HCT116 (cell line): ENCODE data around the gene KDM7A. TPM values are rescaled to one million over a fixed set of nuclear protein-coding genes. Genes with fewer than 3 reads are reported as not detected.
"Not testable (repeated sequence)": the region's sequence is repeated elsewhere in the genome, so short reads cannot be mapped to it uniquely, and the experiment has no call there.

Experiments
- ATAC-seq: fragments of 200-7000 bp; cut with Tn5 transposase; 2 replicates; pipeline ENCODE4 v1.9.1; 2020; ENCODE audit warnings: mild to moderate bottlenecking, moderate library complexity
- BruUV-seq: library from RNA; stranded (reverse); fragments of 400-500 nt; replicated peaks from 2 replicates; lab custom pipeline; 2021; lab: Mats Ljungman, UMichigan
- CTCF ChIA-PET: fragments of 300-600 bp; sonication (Branson Sonifier 250); formaldehyde crosslinking; loops from one replicate; lab custom pipeline; 2021; ENCODE audit warnings: antibody characterized with exemption; lab: Charles Lee
- POLR2A ChIA-PET: fragments of 300-600, 350-600 bp; sonication (Branson Sonifier 250); formaldehyde crosslinking; loops from one replicate; lab custom pipeline; 2021; ENCODE audit warnings: antibody characterized with exemption; lab: Charles Lee
- RAD21 ChIA-PET, 2 experiments: fragments of 300-600 bp; sonication (Branson Sonifier 250); formaldehyde crosslinking; loops; one replicate each; lab custom pipeline; 2023; ENCODE audit warnings: low total read pairs in 2 of 2; ENCODE audit not compliant: uncharacterized antibody in 2 of 2, unreplicated experiment in 2 of 2, low non-redundant PET in 1 of 2; lab: Charles Lee
- DNase-seq: peaks from one replicate; pipeline ENCODE4 v3.0.0-alpha.2; 2010; ENCODE audit warnings: low read depth, low spot score
- H2AFZ ChIP-seq: fragments of 200-600 bp; shearing (Covaris generic), sonication (generic); 2 replicates; pipeline ENCODE4 v1.6.1; 2017; ENCODE audit warnings: low read depth, mixed run types, mixed read lengths, antibody characterized with exemption, low read length; ENCODE audit not compliant: poor library complexity, severe bottlenecking
- H3K27ac ChIP-seq: 2 replicates; pipeline ENCODE4 v1.5.1; 2012; ENCODE audit warnings: low read depth, low read length
- H3K27me3 ChIP-seq: fragments of 200-600 bp; sonication (generic); 2 replicates; pipeline ENCODE4 v1.6.1; 2016; ENCODE audit warnings: mixed run types, low read length, mixed read lengths; ENCODE audit not compliant: insufficient read depth
- H3K36me3 ChIP-seq, 2 experiments: fragments of 200-500 bp in 1 of 2; fragments of 200-600 bp in 1 of 2; sonication (Bioruptor generic) in 1 of 2; sonication (generic) in 1 of 2; 2 replicates each; pipeline versions ENCODE4 v1.5.1 to v1.6.1; 2014 to 2016; ENCODE audit warnings: low read length in 2 of 2, inconsistent platforms in 1 of 2, mixed read lengths in 1 of 2, mixed run types in 1 of 2; ENCODE audit not compliant: insufficient read depth in 2 of 2, control insufficient read depth in 1 of 2
- H3K4me1 ChIP-seq, 2 experiments: fragments of 200-600 bp in 1 of 2; sonication (generic) in 1 of 2; 2 replicates each; pipeline versions ENCODE4 v1.5.1 to v1.6.1; 2012 to 2017; ENCODE audit warnings: low read length in 2 of 2, inconsistent platforms in 1 of 2, mild to moderate bottlenecking in 1 of 2, mixed read lengths in 1 of 2, mixed run types in 1 of 2, moderate library complexity in 1 of 2; ENCODE audit not compliant: insufficient read depth in 2 of 2, control insufficient read depth in 1 of 2
- H3K4me2 ChIP-seq: fragments of 200-600 bp; sonication (generic); 2 replicates; pipeline ENCODE4 v1.6.1; 2017; ENCODE audit warnings: mixed run types, low read length, mixed read lengths
- H3K4me3 ChIP-seq, 2 experiments: fragments of 200-600 bp in 1 of 2; sonication (generic) in 1 of 2; replicated peaks in 1 of 2; 2 replicates each; pipeline ENCODE4 v1.5.1; 2011 to 2016; ENCODE audit warnings: low read length in 2 of 2, control low read depth in 1 of 2, low read depth in 1 of 2, mild to moderate bottlenecking in 1 of 2, mixed read lengths in 1 of 2, mixed run types in 1 of 2
- H3K79me2 ChIP-seq: fragments of 200-600 bp; sonication (generic); 2 replicates; pipeline ENCODE4 v1.6.1; 2017; ENCODE audit warnings: mild to moderate bottlenecking, mixed run types, low read length, moderate library complexity, mixed read lengths; ENCODE audit not compliant: insufficient read depth
- H3K9ac ChIP-seq: fragments of 200-600 bp; sonication (generic); 2 replicates; pipeline ENCODE4 v1.6.1; 2016; ENCODE audit warnings: low read length, mixed read lengths
- H3K9me2 ChIP-seq: fragments of 200-600 bp; sonication (generic), shearing (Covaris generic); 2 replicates; pipeline ENCODE4 v1.6.1; 2017; ENCODE audit warnings: mixed run types, mild to moderate bottlenecking, moderate library complexity; ENCODE audit not compliant: insufficient read depth
- H3K9me3 ChIP-seq, 2 experiments: fragments of 200-500 bp in 1 of 2; fragments of 200-600 bp in 1 of 2; sonication (Bioruptor generic) in 1 of 2; sonication (generic) in 1 of 2; 2 replicates each; pipeline ENCODE4 v1.6.1; 2014 to 2017; ENCODE audit warnings: low read length in 2 of 2, mixed read lengths in 2 of 2, inconsistent platforms in 1 of 2, low read depth in 1 of 2, mild to moderate bottlenecking in 1 of 2, mixed run types in 1 of 2, moderate library complexity in 1 of 2; ENCODE audit not compliant: control insufficient read depth in 1 of 2, insufficient read depth in 1 of 2
- H4K20me1 ChIP-seq: fragments of 200-600 bp; sonication (generic), shearing (Covaris generic); 2 replicates; pipeline ENCODE4 v1.6.1; 2017; ENCODE audit warnings: mixed run types, mild to moderate bottlenecking, moderate library complexity; ENCODE audit not compliant: insufficient read depth
- CBX3 ChIP-seq: IDR thresholded peaks from 2 replicates; pipeline ENCODE4 v1.6.1; 2012; ENCODE audit warnings: low read depth
- CTCF ChIP-seq, 3 experiments: fragments of 200-600 bp in 1 of 3; sonication (generic) in 1 of 3; IDR thresholded peaks in 2 of 3; conservative IDR thresholded peaks in 1 of 3; 2 replicates each; pipeline ENCODE4 v1.5.1; 2012 to 2017; ENCODE audit warnings: low read depth in 2 of 3, low read length in 2 of 3, antibody characterized with exemption in 1 of 3, borderline replicate concordance in 1 of 3, control low read depth in 1 of 3, mild to moderate bottlenecking in 1 of 3, mixed read lengths in 1 of 3, mixed run types in 1 of 3, moderate library complexity in 1 of 3; ENCODE audit not compliant: insufficient read depth in 1 of 3
- EZH2phosphoT487 ChIP-seq: fragments of 200-600 bp; IDR thresholded peaks from 2 replicates; pipeline ENCODE4 v1.6.1; 2018; ENCODE audit warnings: antibody characterized with exemption, borderline replicate concordance
- SRF ChIP-seq: IDR thresholded peaks from 2 replicates; pipeline ENCODE4 v1.6.1; 2012; ENCODE audit warnings: low read depth
- intact Hi-C: fragments of 100-400 bp; cut with micrococcal nuclease; formaldehyde crosslinking; loops from 2 replicates; pipeline ENCODE4 v1.10.0; 2022
- total RNA-seq: library from RNA; stranded (reverse); gene quantifications from one replicate; pipeline ENCODE4 v1.2.1, GENCODE V29; 2021; ENCODE audit not compliant: unreplicated experiment
- TF ChIP-seq, protein P1 (sequence below): IDR thresholded peaks from 2 replicates; pipeline ENCODE4 v1.6.1; 2012; ENCODE audit warnings: low read depth

Gene KDM7A
- total RNA-seq, 1 experiment from 2014 or later: 11.6 TPM

GRCh38 chr7:140203556-140203955, 26.8 kb upstream of the KDM7A start:
- Histone ChIP-seq H3K9me3 (no peaks in the 10 kb centered on the region), H4K20me1 (no peaks in the 10 kb centered on the region), H3K27ac (no peak overlapping the region), H3K4me1 (no peaks in the 10 kb centered on the region), H3K9me2 (no peaks in the 10 kb centered on the region), H3K27me3 (no peaks in the 10 kb centered on the region), H3K9ac (no peak overlapping the region), H3K79me2 (no peaks in the 10 kb centered on the region), H2AFZ (no peak overlapping the region), H3K4me3 (no peak overlapping the region), H3K36me3 (no peaks in the 10 kb centered on the region), H3K4me2 (no peak overlapping the region)
- ATAC-seq: no peak
- DNase-seq: no peak
- intact Hi-C loops: no loop called here
- CTCF ChIA-PET: no interaction called here
- POLR2A ChIA-PET: no interaction called here
- no peak for TF ChIP-seq CTCF (IDR thresholded peaks at IDR 0.05 in 2 of 3, conservative IDR thresholded peaks at IDR 0.05 in 1 of 3; ENCODE audit: borderline replicate concordance in 1 of 3, insufficient read depth in 1 of 3, low read depth in 2 of 3, low read length in 2 of 3)
- TF ChIP-seq SRF: no peak
- TF ChIP-seq EZH2phosphoT487: no peak
- no peak for TF ChIP-seq CBX3
- TF ChIP-seq, protein P1, sequence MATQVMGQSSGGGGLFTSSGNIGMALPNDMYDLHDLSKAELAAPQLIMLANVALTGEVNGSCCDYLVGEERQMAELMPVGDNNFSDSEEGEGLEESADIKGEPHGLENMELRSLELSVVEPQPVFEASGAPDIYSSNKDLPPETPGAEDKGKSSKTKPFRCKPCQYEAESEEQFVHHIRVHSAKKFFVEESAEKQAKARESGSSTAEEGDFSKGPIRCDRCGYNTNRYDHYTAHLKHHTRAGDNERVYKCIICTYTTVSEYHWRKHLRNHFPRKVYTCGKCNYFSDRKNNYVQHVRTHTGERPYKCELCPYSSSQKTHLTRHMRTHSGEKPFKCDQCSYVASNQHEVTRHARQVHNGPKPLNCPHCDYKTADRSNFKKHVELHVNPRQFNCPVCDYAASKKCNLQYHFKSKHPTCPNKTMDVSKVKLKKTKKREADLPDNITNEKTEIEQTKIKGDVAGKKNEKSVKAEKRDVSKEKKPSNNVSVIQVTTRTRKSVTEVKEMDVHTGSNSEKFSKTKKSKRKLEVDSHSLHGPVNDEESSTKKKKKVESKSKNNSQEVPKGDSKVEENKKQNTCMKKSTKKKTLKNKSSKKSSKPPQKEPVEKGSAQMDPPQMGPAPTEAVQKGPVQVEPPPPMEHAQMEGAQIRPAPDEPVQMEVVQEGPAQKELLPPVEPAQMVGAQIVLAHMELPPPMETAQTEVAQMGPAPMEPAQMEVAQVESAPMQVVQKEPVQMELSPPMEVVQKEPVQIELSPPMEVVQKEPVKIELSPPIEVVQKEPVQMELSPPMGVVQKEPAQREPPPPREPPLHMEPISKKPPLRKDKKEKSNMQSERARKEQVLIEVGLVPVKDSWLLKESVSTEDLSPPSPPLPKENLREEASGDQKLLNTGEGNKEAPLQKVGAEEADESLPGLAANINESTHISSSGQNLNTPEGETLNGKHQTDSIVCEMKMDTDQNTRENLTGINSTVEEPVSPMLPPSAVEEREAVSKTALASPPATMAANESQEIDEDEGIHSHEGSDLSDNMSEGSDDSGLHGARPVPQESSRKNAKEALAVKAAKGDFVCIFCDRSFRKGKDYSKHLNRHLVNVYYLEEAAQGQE: no peak
- BruUV-seq: no TSS peak
- RAD21 ChIA-PET: no interaction called here

- H3K27ac ChIP-seq, H3K9me2 ChIP-seq, H3K27me3 ChIP-seq, RAD21 ChIA-PET, H3K4me2 ChIP-seq, H4K20me1 ChIP-seq, H2AFZ ChIP-seq, H3K4me1 ChIP-seq, POLR2A ChIA-PET, H3K79me2 ChIP-seq, H3K9ac ChIP-seq, H3K4me3 ChIP-seq, H3K9me3 ChIP-seq, ATAC-seq, BruUV-seq, CTCF ChIA-PET, DNase-seq, H3K36me3 ChIP-seq, intact Hi-C loops: not testable (repeated sequence)
These were observed 26.2 kb upstream of the KDM7A start for GRCh38 chr7:140202942-140203341.
